Measurements from ENCODE around the gene SCTR. TPM values are rescaled to one million over a fixed set of nuclear protein-coding genes. Genes with fewer than 3 reads are reported as not detected.

The SCTR gene
- total RNA-seq, 1 donor from 2014 or later, result not detected

DNA sequence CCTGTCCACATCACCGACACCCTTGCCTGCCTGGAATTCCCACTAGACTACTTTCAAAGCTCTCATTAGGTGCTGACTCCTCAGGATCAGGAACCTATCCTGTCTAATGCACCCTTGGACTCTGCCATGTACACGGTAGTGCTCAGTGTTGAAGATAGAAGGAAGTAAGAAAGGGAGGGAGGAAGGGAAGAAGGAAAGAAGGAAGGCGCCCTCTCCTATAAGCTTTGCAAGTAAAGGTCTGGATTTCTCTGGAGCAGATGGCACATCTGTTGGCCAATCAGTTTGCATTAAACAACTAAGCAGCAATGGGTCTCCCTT, 45.3 kb downstream of the SCTR start:
- Mint-ChIP-seq H3K4me3 (no peak overlapping the region), H3K4me1 (peaks cover 38% of the 10 kb centered on the region), H3K27ac (peak overlapping the region; percentile 91), H3K9me3 (no peaks in the 10 kb centered on the region), H3K27me3 (ENCODE audit: insufficient read depth, low read depth) (peaks cover 9% of the 10 kb centered on the region), H3K36me3 (no peaks in the 10 kb centered on the region)
- H3K36me3 ChIP-seq, result no peaks in the 10 kb centered on the region
- TF ChIP-seq, protein P1, sequence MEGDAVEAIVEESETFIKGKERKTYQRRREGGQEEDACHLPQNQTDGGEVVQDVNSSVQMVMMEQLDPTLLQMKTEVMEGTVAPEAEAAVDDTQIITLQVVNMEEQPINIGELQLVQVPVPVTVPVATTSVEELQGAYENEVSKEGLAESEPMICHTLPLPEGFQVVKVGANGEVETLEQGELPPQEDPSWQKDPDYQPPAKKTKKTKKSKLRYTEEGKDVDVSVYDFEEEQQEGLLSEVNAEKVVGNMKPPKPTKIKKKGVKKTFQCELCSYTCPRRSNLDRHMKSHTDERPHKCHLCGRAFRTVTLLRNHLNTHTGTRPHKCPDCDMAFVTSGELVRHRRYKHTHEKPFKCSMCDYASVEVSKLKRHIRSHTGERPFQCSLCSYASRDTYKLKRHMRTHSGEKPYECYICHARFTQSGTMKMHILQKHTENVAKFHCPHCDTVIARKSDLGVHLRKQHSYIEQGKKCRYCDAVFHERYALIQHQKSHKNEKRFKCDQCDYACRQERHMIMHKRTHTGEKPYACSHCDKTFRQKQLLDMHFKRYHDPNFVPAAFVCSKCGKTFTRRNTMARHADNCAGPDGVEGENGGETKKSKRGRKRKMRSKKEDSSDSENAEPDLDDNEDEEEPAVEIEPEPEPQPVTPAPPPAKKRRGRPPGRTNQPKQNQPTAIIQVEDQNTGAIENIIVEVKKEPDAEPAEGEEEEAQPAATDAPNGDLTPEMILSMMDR (IDR thresholded peaks at IDR 0.05), result no peak
- no peak for TF ChIP-seq EZH2phosphoT487 (IDR thresholded peaks at IDR 0.05)
- H3K27me3 ChIP-seq, result no peaks in the 10 kb centered on the region
- H3F3A ChIP-seq (ENCODE audit: low read depth), result no peaks in the 10 kb centered on the region
- H3K79me2 ChIP-seq (ENCODE audit: low read depth), result no peaks in the 10 kb centered on the region
- H4K20me1 ChIP-seq (ENCODE audit: low read depth), result no peaks in the 10 kb centered on the region
- no peak overlapping the region for H3K4me2 ChIP-seq
- H3K4me1 ChIP-seq, result peaks cover 15% of the 10 kb centered on the region
- no peak for DNase-seq (ENCODE audit: low spot score)
- H2AFZ ChIP-seq (replicated peaks), result no peak overlapping the region
- no peak overlapping the region for H3K4me3 ChIP-seq
- H3K9me3 ChIP-seq (ENCODE audit: low read depth), result no peaks in the 10 kb centered on the region
- no peak overlapping the region for H3K27ac ChIP-seq
- no peak overlapping the region for H3K9ac ChIP-seq

DNA sequence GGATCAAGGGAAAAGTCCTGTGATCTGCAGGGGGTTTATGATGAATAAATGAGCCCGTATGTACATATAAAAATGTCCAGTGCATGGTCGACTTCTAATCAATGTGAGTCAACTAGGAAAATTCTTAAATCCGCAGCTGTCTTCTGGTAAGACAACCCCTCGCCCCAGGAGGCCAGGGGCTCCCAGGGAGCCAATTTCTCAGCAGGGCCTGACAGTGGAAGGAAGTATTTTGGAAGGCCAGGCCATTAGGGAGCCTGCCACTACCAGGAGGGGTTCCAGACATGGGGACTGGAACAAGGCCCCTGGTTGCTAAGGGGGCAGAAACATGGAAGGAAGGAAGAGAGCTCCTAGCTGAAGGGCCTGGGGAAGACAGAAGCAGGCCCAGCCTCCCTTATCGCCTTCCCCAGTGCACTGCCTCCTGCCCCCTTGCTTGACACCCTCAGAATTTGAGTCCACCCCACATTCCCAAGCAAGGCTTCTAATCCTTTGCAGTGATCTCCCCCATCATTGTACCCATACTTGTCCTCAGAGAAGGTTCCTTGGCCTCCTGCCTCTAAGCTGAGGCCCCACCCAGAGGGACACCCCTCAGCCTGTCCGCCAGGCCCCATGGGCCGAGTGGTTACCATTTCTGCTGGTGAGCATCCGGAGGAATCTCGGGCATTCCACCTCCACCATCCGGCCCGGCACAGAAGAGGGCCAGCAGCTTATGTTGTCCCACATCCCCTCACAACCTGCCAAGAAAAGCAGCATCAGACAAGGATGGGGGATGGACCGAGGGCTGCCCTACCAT, 45.9 kb downstream of the SCTR start:
- no peaks in the 10 kb centered on the region for H3K36me3 Mint-ChIP-seq
- no peaks in the 10 kb centered on the region for H3K36me3 ChIP-seq
- TF ChIP-seq EZH2phosphoT487 (IDR thresholded peaks at IDR 0.05), result no peak
- TF ChIP-seq, protein P1 (IDR thresholded peaks at IDR 0.05), result no peak
- no peak for TF ChIP-seq EZH2 (IDR thresholded peaks at IDR 0.05)
- H3K9ac ChIP-seq, result no peak overlapping the region
- no peaks in the 10 kb centered on the region for H3K79me2 ChIP-seq (ENCODE audit: low read depth)
- H3K4me1 Mint-ChIP-seq, result peaks cover 35% of the 10 kb centered on the region
- no peaks in the 10 kb centered on the region for H3K27me3 ChIP-seq
- H3F3A ChIP-seq (ENCODE audit: low read depth), result no peaks in the 10 kb centered on the region
- no peaks in the 10 kb centered on the region for H3K9me3 Mint-ChIP-seq
- H3K4me1 ChIP-seq, result peaks cover 15% of the 10 kb centered on the region
- peak overlapping the region; percentile 91 for H3K27ac Mint-ChIP-seq
- no peak overlapping the region for H2AFZ ChIP-seq (replicated peaks)
- no peaks in the 10 kb centered on the region for H3K9me3 ChIP-seq (ENCODE audit: low read depth)
- H3K4me3 Mint-ChIP-seq, result no peak overlapping the region
- no peak overlapping the region for H3K4me3 ChIP-seq
- H4K20me1 ChIP-seq (ENCODE audit: low read depth), result no peaks in the 10 kb centered on the region
- no peak overlapping the region for H3K27ac ChIP-seq
- no peak overlapping the region for H3K4me2 ChIP-seq
- H3K27me3 Mint-ChIP-seq (ENCODE audit: insufficient read depth, low read depth), result peaks cover 8% of the 10 kb centered on the region
- DNase-seq (ENCODE audit: low spot score), result no peak

DNA sequence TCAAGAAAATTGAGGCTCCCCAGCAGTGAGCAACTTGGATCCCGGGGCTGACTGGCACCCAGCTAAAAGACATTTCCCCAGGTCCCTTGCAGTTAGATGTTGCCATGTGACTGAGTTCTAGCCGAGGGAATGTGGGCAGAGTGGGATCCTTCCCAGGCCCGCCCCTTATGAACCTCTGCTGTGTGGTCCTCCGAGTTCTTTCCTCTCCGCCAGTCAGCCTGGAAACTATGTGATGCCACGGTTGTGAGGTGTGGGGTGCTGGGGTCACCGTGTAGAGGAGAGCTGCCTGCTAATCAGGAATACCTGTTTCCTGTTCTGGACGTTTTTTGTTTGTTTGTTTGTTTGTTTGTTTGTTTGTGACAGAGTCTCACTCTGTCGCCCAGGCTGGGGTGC, 47.2 kb downstream of the SCTR start:
- Histone ChIP-seq H2AFZ (replicated peaks) (no peak overlapping the region), H4K20me1 (ENCODE audit: low read depth) (no peaks in the 10 kb centered on the region), H3K4me2 (no peak overlapping the region), H3K27me3 (no peaks in the 10 kb centered on the region), H3F3A (ENCODE audit: low read depth) (no peaks in the 10 kb centered on the region), H3K36me3 (no peaks in the 10 kb centered on the region), H3K9me3 (ENCODE audit: low read depth) (no peaks in the 10 kb centered on the region), H3K9ac (no peak overlapping the region), H3K4me3 (no peak overlapping the region), H3K27ac (no peak overlapping the region), H3K4me1 (peaks cover 12% of the 10 kb centered on the region), H3K79me2 (ENCODE audit: low read depth) (no peaks in the 10 kb centered on the region)
- no peak for DNase-seq (ENCODE audit: low spot score)
- H3K4me3 Mint-ChIP-seq, result peak overlapping the region; percentile 46
- no peaks in the 10 kb centered on the region for H3K36me3 Mint-ChIP-seq
- H3K4me1 Mint-ChIP-seq, result peaks cover 26% of the 10 kb centered on the region
- no peak for TF ChIP-seq EZH2 (IDR thresholded peaks at IDR 0.05)
- H3K9me3 Mint-ChIP-seq, result no peaks in the 10 kb centered on the region
- peaks cover 8% of the 10 kb centered on the region for H3K27me3 Mint-ChIP-seq (ENCODE audit: insufficient read depth, low read depth)
- H3K27ac Mint-ChIP-seq, result no peak overlapping the region

DNA sequence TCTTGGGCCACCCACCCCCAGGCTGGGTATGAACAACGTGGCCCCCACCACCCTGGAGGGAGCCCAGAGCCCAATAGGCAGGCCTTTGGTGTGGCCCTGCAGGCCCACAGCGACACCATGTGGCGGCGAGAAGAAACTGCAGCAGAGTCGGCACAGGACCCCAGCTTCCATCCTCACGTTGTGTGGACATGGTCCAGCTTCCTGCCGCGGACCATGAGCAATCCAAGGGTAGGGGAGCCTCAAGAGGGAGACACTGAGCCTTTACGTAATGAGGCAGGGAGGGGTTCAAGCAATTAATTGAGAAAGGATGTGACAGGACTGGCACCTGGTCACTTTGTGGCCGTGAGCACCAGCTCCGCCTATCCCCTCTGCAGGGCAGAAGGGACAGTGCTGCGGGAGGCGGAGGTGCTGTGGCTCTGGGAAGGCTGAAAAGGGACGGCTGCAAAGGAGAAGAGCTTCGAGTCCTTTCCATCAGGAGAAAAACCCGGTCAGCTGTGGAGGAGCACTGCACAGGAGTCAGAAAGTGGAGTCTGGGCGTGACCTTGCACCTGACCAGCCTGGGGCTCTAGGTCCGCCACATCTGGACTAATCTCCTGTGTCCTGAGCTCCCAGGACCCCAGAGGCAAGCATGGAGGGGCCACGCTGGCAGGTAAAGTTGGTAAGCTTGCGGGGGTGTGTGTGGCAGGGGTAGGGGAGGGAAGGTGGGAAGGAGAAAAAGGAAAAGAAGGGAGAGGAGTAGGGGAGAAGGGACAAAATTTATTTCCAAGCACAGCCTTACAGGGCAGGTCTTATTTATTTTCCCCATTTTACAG, 47.8 kb downstream of the SCTR start:
- Histone ChIP-seq H3K4me3 (no peak overlapping the region), H4K20me1 (ENCODE audit: low read depth) (no peaks in the 10 kb centered on the region), H3K4me2 (peak overlapping the region; percentile 45), H3K9ac (no peak overlapping the region), H3F3A (ENCODE audit: low read depth) (no peaks in the 10 kb centered on the region), H3K9me3 (ENCODE audit: low read depth) (no peaks in the 10 kb centered on the region), H3K27ac (no peak overlapping the region), H3K4me1 (peaks cover 12% of the 10 kb centered on the region), H2AFZ (replicated peaks) (peak overlapping the region; percentile 64), H3K79me2 (ENCODE audit: low read depth) (no peaks in the 10 kb centered on the region), H3K36me3 (no peaks in the 10 kb centered on the region), H3K27me3 (no peaks in the 10 kb centered on the region)
- TF ChIP-seq EZH2 (IDR thresholded peaks at IDR 0.05) (peak; percentile 26), EZH2phosphoT487 (IDR thresholded peaks at IDR 0.05) (no peak)
- TF ChIP-seq, protein P1 (IDR thresholded peaks at IDR 0.05), result peak; percentile 99
- peak overlapping the region; percentile 24 for H3K27ac Mint-ChIP-seq
- H3K36me3 Mint-ChIP-seq, result no peaks in the 10 kb centered on the region
- peak; percentile 83 for DNase-seq (ENCODE audit: low spot score)
- peaks cover 9% of the 10 kb centered on the region for H3K27me3 Mint-ChIP-seq (ENCODE audit: insufficient read depth, low read depth)
- H3K4me3 Mint-ChIP-seq, result no peak overlapping the region
- peaks cover 23% of the 10 kb centered on the region for H3K4me1 Mint-ChIP-seq
- H3K9me3 Mint-ChIP-seq, result no peaks in the 10 kb centered on the region
